Effector memory CD8-positive, alpha-beta T cell (primary cell): ENCODE measurements around the gene GALNTL6.

Experiments
- ATAC-seq: fragments of 150-1000 bp; cut with Tn5 transposase; replicated peaks from 2 replicates; pipeline ENCODE4 v1.10.0; 2021; ENCODE audit warnings: mild to moderate bottlenecking, moderate library complexity
- DNase-seq, 3 experiments: peaks; one replicate each; pipeline ENCODE4 v3.0.0; 2021
- H3K27ac Mint-ChIP-seq, 2 donors: one replicate each; pipeline ENCODE4 v1.8.0; 2022; ENCODE audit warnings: mild to moderate bottlenecking in 2 of 2, mixed read lengths in 2 of 2, moderate library complexity in 2 of 2
- H3K27me3 Mint-ChIP-seq, 2 donors: one replicate each; pipeline ENCODE4 v1.8.0; 2022; ENCODE audit warnings: mixed read lengths in 2 of 2
- H3K36me3 Mint-ChIP-seq: one replicate; pipeline ENCODE4 v1.8.0; 2022; ENCODE audit warnings: mild to moderate bottlenecking, moderate library complexity, mixed read lengths; ENCODE audit not compliant: insufficient read depth
- H3K4me1 Mint-ChIP-seq, 2 donors: one replicate each; pipeline ENCODE4 v1.8.0; 2022; ENCODE audit warnings: low read depth in 2 of 2, mixed read lengths in 2 of 2
- H3K4me3 Mint-ChIP-seq, 2 donors: one replicate each; pipeline ENCODE4 v1.8.0; 2022; ENCODE audit warnings: mild to moderate bottlenecking in 2 of 2, mixed read lengths in 2 of 2, moderate library complexity in 2 of 2
- H3K9me3 Mint-ChIP-seq, 2 donors: one replicate each; pipeline ENCODE4 v1.8.0; 2022; ENCODE audit warnings: mixed read lengths in 2 of 2

Gene GALNTL6

DNA sequence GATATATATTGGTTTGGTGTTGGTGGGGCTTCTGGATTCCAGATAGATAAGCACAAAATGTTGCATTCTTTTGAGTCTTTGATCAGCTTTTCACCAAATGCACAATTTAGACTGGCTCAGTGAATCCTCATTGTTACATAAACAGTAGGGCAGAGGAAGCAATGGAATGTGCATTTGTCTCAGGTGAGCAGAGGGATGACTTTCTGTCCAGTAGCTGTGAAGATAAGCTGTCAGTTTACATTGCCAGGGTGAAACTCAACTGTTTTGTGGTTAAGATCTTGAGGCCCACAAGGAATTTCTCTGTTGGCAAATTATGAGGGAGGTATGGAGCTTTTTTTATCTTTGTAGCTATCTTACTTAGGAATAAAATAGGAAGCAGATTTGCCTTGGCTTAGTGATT lies 168.0 kb downstream of the GALNTL6 start:
- Mint-ChIP-seq H3K27ac (no peak overlapping the region), H3K36me3 (no peaks in the 10 kb centered on the region), H3K4me1 (no peaks in the 10 kb centered on the region), H3K9me3 (peaks cover 8 to 16% of the 10 kb centered on the region in 2 donors), H3K4me3 (no peak overlapping the region), H3K27me3 (no peaks in the 10 kb centered on the region)
- DNase-seq: no peak
- ATAC-seq: no peak

GRCh38 chr4:171983935-171984805 lies 171.0 kb downstream of the GALNTL6 start:
- Mint-ChIP-seq H3K4me1 (no peaks in the 10 kb centered on the region), H3K27me3 (no peaks in the 10 kb centered on the region), H3K27ac (no peak overlapping the region), H3K4me3 (no peak overlapping the region), H3K9me3 (peaks cover 20 to 42% of the 10 kb centered on the region in 2 donors), H3K36me3 (peaks cover 3% of the 10 kb centered on the region)
- no peak for DNase-seq
- no peak for ATAC-seq

DNA sequence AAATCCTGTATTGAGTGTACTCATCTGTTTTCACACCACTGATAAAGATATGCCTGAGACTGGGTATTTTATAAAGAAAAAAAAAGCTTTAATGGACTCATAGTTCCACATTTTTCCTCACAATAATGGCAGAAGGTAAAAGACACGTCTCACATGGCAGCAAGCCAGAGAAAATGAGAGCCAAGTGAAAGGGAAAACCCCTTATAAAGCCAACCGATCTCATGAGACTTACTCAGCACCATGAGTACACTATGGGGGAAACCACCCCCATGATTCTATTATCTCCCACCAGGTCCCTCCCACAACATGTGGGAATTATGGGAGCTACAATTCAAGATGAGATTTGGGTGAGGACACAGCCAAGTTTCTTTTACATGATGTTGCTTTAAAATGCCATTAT lies 171.9 kb downstream of the GALNTL6 start:
- Mint-ChIP-seq H3K27ac (no peak overlapping the region), H3K36me3 (peaks cover 3% of the 10 kb centered on the region), H3K9me3 (peaks cover 17 to 42% of the 10 kb centered on the region in 2 donors), H3K4me3 (no peak overlapping the region), H3K27me3 (no peaks in the 10 kb centered on the region), H3K4me1 (no peaks in the 10 kb centered on the region)
- ATAC-seq (no peak), DNase-seq (no peak)

DNA sequence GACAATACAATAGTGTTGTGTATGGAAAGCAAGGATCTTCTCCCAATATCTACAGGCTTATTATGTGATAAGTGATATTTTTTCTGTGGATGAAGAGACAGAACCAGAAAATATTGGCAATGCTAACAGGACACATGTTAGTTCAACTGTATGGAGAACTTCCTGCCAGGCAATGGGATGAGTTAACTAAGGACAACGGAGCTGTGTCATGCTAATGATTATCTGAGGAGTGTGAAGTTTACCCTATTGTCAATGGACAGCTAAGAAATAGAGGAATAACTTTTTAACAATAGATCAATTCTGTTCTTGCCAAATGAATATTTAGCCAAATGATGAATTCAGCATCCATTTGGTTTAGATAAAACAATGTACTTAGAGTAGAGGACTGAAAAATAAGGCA lies 180.0 kb downstream of the GALNTL6 start:
- Mint-ChIP-seq H3K4me1 (no peaks in the 10 kb centered on the region), H3K4me3 (no peak overlapping the region), H3K36me3 (no peaks in the 10 kb centered on the region), H3K27ac (no peak overlapping the region), H3K9me3 (peaks cover 7 to 15% of the 10 kb centered on the region in 2 donors), H3K27me3 (no peaks in the 10 kb centered on the region)
- DNase-seq: no peak
- no peak for ATAC-seq

GRCh38 chr4:172007889-172008288 lies 194.7 kb downstream of the GALNTL6 start:
- H3K27me3 Mint-ChIP-seq: no peaks in the 10 kb centered on the region
- H3K4me1 Mint-ChIP-seq: no peaks in the 10 kb centered on the region
- peaks cover 9% of the 10 kb centered on the region in 2 donors for H3K9me3 Mint-ChIP-seq
- DNase-seq (no peak), ATAC-seq (no peak)
- no peaks in the 10 kb centered on the region for H3K36me3 Mint-ChIP-seq
- H3K4me3 Mint-ChIP-seq: no peak overlapping the region
- no peak overlapping the region for H3K27ac Mint-ChIP-seq

GRCh38 chr4:172009446-172010230 lies 196.4 kb downstream of the GALNTL6 start:
- Mint-ChIP-seq H3K27me3 (no peaks in the 10 kb centered on the region), H3K36me3 (no peaks in the 10 kb centered on the region), H3K9me3 (peaks cover 13 to 22% of the 10 kb centered on the region in 2 donors), H3K4me1 (no peaks in the 10 kb centered on the region), H3K4me3 (no peak overlapping the region), H3K27ac (no peak overlapping the region)
- ATAC-seq (no peak), DNase-seq (no peak)

DNA sequence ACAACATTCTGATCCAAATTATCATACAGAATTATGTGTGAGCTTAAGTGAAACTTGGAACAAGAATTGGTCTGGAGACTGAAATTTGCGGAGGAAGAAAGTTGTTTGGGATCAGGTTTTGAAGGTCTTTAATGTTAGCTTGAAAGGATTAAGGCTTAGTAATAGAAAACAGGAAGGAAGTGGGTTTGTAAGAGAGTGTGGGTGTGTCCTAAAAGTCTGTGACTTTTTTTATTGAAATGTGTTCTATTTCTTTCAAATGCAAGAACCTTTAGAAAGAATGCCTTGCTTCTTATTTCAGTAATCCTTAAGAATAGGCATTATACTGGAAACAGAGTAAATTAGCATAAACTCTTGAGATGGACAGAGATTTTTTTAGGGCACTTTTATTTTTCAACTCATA lies 198.0 kb downstream of the GALNTL6 start:
- no peak overlapping the region for H3K27ac Mint-ChIP-seq
- no peaks in the 10 kb centered on the region for H3K4me1 Mint-ChIP-seq
- H3K27me3 Mint-ChIP-seq: no peaks in the 10 kb centered on the region
- H3K9me3 Mint-ChIP-seq: peaks cover 15 to 24% of the 10 kb centered on the region in 2 donors
- no peaks in the 10 kb centered on the region for H3K36me3 Mint-ChIP-seq
- no peak overlapping the region for H3K4me3 Mint-ChIP-seq
- DNase-seq (no peak), ATAC-seq (no peak)

GRCh38 chr4:172018358-172018757 lies 205.2 kb downstream of the GALNTL6 start:
- ATAC-seq (no peak), DNase-seq (no peak)
- no peaks in the 10 kb centered on the region for H3K36me3 Mint-ChIP-seq
- peaks cover 9 to 42% of the 10 kb centered on the region in 2 donors for H3K9me3 Mint-ChIP-seq
- H3K27ac Mint-ChIP-seq: no peak overlapping the region
- H3K4me3 Mint-ChIP-seq: no peak overlapping the region
- no peaks in the 10 kb centered on the region for H3K4me1 Mint-ChIP-seq
- no peaks in the 10 kb centered on the region for H3K27me3 Mint-ChIP-seq

DNA sequence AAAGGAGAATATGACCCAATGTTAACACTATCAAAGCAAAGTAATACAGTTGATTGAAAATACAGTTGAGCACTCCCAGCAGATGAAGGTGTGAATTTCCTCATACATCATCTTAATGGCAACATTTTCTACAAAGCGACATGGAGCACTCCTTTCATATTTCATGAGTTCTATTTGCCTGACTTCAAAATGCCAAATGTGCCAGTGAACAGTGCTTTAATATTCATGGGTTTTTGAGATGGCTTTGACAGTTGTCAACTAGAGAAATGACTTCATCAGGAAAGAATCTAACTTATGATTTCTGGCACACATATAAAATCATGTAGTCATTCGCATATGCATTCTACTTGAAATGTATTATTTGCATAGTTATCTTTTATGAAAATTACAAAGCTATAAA lies 222.4 kb downstream of the GALNTL6 start:
- peaks cover 7 to 8% of the 10 kb centered on the region in 2 donors for H3K9me3 Mint-ChIP-seq
- ATAC-seq (no peak), DNase-seq (no peak)
- no peaks in the 10 kb centered on the region for H3K27me3 Mint-ChIP-seq
- H3K36me3 Mint-ChIP-seq: no peaks in the 10 kb centered on the region
- no peaks in the 10 kb centered on the region for H3K4me1 Mint-ChIP-seq
- H3K27ac Mint-ChIP-seq: no peak overlapping the region
- no peak overlapping the region for H3K4me3 Mint-ChIP-seq

DNA sequence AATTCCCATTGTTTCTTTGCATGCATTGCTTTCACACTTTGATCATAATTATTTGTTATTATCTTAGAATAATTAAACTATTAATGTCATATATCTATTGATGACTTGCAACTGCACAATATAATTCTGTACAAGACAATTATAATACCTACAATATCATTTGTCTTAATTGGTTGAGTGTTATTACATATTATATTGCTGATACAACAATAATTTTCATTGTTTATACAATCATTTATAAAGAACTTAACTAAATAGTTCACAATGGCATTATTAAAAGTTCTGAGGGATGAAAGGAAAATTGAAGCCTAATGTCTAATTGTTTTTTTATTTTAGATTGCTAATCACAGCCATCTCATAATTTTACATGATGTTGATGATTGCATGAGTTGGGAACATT lies 227.6 kb downstream of the GALNTL6 start:
- Mint-ChIP-seq H3K4me3 (no peak overlapping the region), H3K9me3 (peaks cover 7% of the 10 kb centered on the region in 2 donors), H3K4me1 (no peaks in the 10 kb centered on the region), H3K36me3 (no peaks in the 10 kb centered on the region), H3K27me3 (no peaks in the 10 kb centered on the region), H3K27ac (no peak overlapping the region)
- no peak for ATAC-seq
- DNase-seq: no peak

- no peak for DNase-seq
- Mint-ChIP-seq H3K4me3 (no peak overlapping the region), H3K27me3 (no peaks in the 10 kb centered on the region), H3K27ac (no peak overlapping the region), H3K36me3 (no peaks in the 10 kb centered on the region), H3K4me1 (no peaks in the 10 kb centered on the region), H3K9me3 (peaks cover 7 to 13% of the 10 kb centered on the region in 2 donors)
- no peak for ATAC-seq
These were observed 229.5 kb downstream of the GALNTL6 start for GRCh38 chr4:172042714-172043114.

DNA sequence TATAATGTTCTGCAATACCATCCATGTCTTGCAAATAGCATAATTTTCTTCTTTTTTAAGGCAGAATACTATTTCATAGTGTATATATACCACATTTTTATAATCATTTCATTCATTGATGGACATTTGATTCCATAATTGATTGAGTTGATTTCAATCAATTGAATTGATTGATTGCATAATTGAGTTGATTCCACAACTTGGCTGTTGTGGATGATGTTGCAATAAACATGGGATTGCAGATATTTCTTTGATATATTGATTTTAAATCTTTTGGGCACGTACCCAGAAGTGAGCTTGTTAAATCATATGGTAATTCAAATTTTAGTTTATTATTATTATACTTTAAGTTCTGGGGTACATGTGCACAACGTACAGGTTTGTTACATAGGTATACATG lies 232.8 kb downstream of the GALNTL6 start:
- no peaks in the 10 kb centered on the region for H3K27me3 Mint-ChIP-seq
- H3K27ac Mint-ChIP-seq: no peak overlapping the region
- H3K4me3 Mint-ChIP-seq: no peak overlapping the region
- H3K4me1 Mint-ChIP-seq: no peaks in the 10 kb centered on the region
- ATAC-seq (no peak), DNase-seq (no peak)
- no peaks in the 10 kb centered on the region for H3K36me3 Mint-ChIP-seq
- peaks cover 5 to 6% of the 10 kb centered on the region in 2 donors for H3K9me3 Mint-ChIP-seq

DNA sequence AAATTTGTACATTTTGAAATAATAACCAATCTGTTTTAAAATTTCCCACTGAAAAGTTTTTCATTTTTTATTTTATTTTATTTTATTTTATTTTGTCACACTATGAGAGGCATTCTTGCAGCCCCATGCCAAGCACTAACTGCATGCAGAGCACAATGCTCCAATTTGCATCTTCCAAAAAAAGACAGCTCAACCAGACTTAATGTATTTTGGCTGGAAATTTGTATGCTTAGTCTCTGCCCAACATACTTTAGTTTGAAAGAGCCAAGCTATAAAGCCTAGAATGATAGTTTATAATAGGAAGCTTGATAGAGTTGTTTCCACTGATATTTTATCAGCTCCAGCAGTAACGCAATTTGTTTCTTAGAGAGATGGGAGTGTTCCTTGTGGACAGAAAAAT lies 235.5 kb downstream of the GALNTL6 start:
- H3K9me3 Mint-ChIP-seq: peaks cover 6 to 12% of the 10 kb centered on the region in 2 donors
- no peaks in the 10 kb centered on the region for H3K27me3 Mint-ChIP-seq
- DNase-seq (no peak), ATAC-seq (no peak)
- H3K4me1 Mint-ChIP-seq: no peaks in the 10 kb centered on the region
- H3K4me3 Mint-ChIP-seq: no peak overlapping the region
- H3K36me3 Mint-ChIP-seq: no peaks in the 10 kb centered on the region
- no peak overlapping the region for H3K27ac Mint-ChIP-seq

- Mint-ChIP-seq H3K9me3 (peaks cover 6 to 10% of the 10 kb centered on the region in 2 donors), H3K36me3 (no peaks in the 10 kb centered on the region), H3K27me3 (no peaks in the 10 kb centered on the region), H3K4me1 (no peaks in the 10 kb centered on the region), H3K27ac (no peak overlapping the region), H3K4me3 (no peak overlapping the region)
- ATAC-seq: no peak
- no peak for DNase-seq
These were observed 237.7 kb downstream of the GALNTL6 start for GRCh38 chr4:172050911-172051310.
